PC-3 (cell line): ENCODE measurements around the gene GAS7. TPM values are rescaled to one million over a fixed set of nuclear protein-coding genes. Genes with fewer than 3 reads are reported as not detected.

Experiments
- ATAC-seq: fragments of 200-7000 bp; cut with Tn5 transposase; 2 replicates; pipeline ENCODE4 v1.9.1; 2020; ENCODE audit warnings: mild to moderate bottlenecking, moderate library complexity
- BruUV-seq: library from RNA; stranded (reverse); fragments of 400-500 nt; replicated peaks from 2 replicates; lab custom pipeline; 2021; lab: Mats Ljungman, UMichigan
- CTCF ChIA-PET: fragments of 300-600 bp; sonication (Branson Sonifier 250); formaldehyde crosslinking; loops from one replicate; lab custom pipeline; 2022; ENCODE audit warnings: antibody characterized with exemption; lab: Charles Lee
- POLR2A ChIA-PET: fragments of 300-600 bp; sonication (Branson Sonifier 250); formaldehyde crosslinking; loops from one replicate; lab custom pipeline; 2022; ENCODE audit warnings: antibody characterized with exemption; ENCODE audit not compliant: unreplicated experiment; lab: Charles Lee
- DNase-seq: peaks from one replicate; pipeline ENCODE4 v3.0.0-alpha.2; 2015
- H2AFZ ChIP-seq: fragments of 300-600 bp; sonication (generic); 2 replicates; pipeline ENCODE4 v1.6.0; 2016; ENCODE audit warnings: antibody characterized with exemption, low read length
- H3F3A ChIP-seq: fragments of 300-600 bp; sonication (generic); one replicate; pipeline ENCODE4 v1.6.0; 2017; ENCODE audit warnings: antibody characterized with exemption, low read length, control low read depth, mild to moderate bottlenecking; ENCODE audit not compliant: unreplicated experiment
- H3K27ac ChIP-seq: fragments of 300-600 bp; sonication (generic); 2 replicates; pipeline ENCODE4 v1.5.1; 2016; ENCODE audit warnings: mild to moderate bottlenecking, low read length
- H3K27me3 ChIP-seq: fragments of 300-600 bp; sonication (generic); 2 replicates; pipeline ENCODE4 v1.6.1; 2016; ENCODE audit warnings: low read length, mixed read lengths
- H3K36me3 ChIP-seq: fragments of 300-600 bp; sonication (generic); 2 replicates; pipeline ENCODE4 v1.6.1; 2016; ENCODE audit warnings: low read depth, mixed run types, low read length, mixed read lengths
- H3K4me1 ChIP-seq: fragments of 300-600 bp; sonication (generic); 2 replicates; pipeline ENCODE4 v1.5.1; 2016; ENCODE audit warnings: low read length; ENCODE audit not compliant: insufficient read depth
- H3K4me2 ChIP-seq: fragments of 300-600 bp; sonication (generic); 2 replicates; pipeline ENCODE4 v1.6.0; 2016; ENCODE audit warnings: low read length
- H3K4me3 ChIP-seq: fragments of 300-600 bp; sonication (generic); 2 replicates; pipeline ENCODE4 v1.5.1; 2016; ENCODE audit warnings: mild to moderate bottlenecking, low read length, mixed read lengths
- H3K79me2 ChIP-seq: fragments of 300-600 bp; sonication (generic); 2 replicates; pipeline ENCODE4 v1.6.1; 2017; ENCODE audit warnings: low read length, mixed read lengths
- H3K9ac ChIP-seq: fragments of 300-600 bp; sonication (generic); 2 replicates; pipeline ENCODE4 v1.6.0; 2016; ENCODE audit warnings: mild to moderate bottlenecking, low read length
- H3K9me2 ChIP-seq: fragments of 300-600 bp; sonication (generic); replicated peaks from 2 replicates; pipeline ENCODE4 v1.6.1; 2016; ENCODE audit warnings: mixed run types, low read length, mixed read lengths
- H3K9me3 ChIP-seq: fragments of 300-600 bp; sonication (generic); 2 replicates; pipeline ENCODE4 v1.6.1; 2016; ENCODE audit warnings: low read length, mixed read lengths
- H4K20me1 ChIP-seq: fragments of 300-600 bp; sonication (generic); 2 replicates; pipeline ENCODE4 v1.6.1; 2016; ENCODE audit warnings: low read length, mixed read lengths
- CTCF ChIP-seq: fragments of 300-600 bp; sonication (generic); conservative IDR thresholded peaks from 2 replicates; pipeline ENCODE4 v1.5.1; 2017; ENCODE audit warnings: antibody characterized with exemption, low read depth, mild to moderate bottlenecking, low read length
- EZH2 ChIP-seq: fragments of 300-600 bp; sonication (generic); IDR thresholded peaks from one replicate; pipeline ENCODE4 v1.6.1; 2017; ENCODE audit warnings: antibody characterized with exemption, mild to moderate bottlenecking, low read length; ENCODE audit not compliant: unreplicated experiment
- EZH2phosphoT487 ChIP-seq: fragments of 300-600 bp; sonication (generic); IDR thresholded peaks from 2 replicates; pipeline ENCODE4 v1.6.1; 2018; ENCODE audit warnings: mild to moderate bottlenecking, antibody characterized with exemption, low read length, borderline replicate concordance
- intact Hi-C: fragments of 100-400 bp; cut with micrococcal nuclease; formaldehyde crosslinking; loops from 2 replicates; pipeline ENCODE4 v1.9.0; 2023
- total RNA-seq: library from RNA; depleted of rRNA; stranded (reverse); fragments of >200 nt; gene quantifications from 2 replicates; pipeline ENCODE4 v1.2.3, GENCODE V29; 2014

GAS7 gene
- total RNA-seq, 1 experiment from 2014 or later: not detected

GRCh38 chr17:10033959-10034358, 164.4 kb downstream of the GAS7 start:
- Histone ChIP-seq H3K27ac (no peak overlapping the region), H2AFZ (no peak overlapping the region), H3K36me3 (no peaks in the 10 kb centered on the region), H4K20me1 (no peaks in the 10 kb centered on the region), H3F3A (no peaks in the 10 kb centered on the region), H3K9me2 (no peaks in the 10 kb centered on the region), H3K27me3 (peaks cover 80% of the 10 kb centered on the region), H3K4me3 (no peak overlapping the region), H3K4me1 (no peaks in the 10 kb centered on the region), H3K9me3 (no peaks in the 10 kb centered on the region), H3K4me2 (no peak overlapping the region), H3K9ac (no peak overlapping the region), H3K79me2 (no peaks in the 10 kb centered on the region)
- ATAC-seq (no peak), DNase-seq (no peak)
- TF ChIP-seq EZH2 (no peak), CTCF (no peak), EZH2phosphoT487 (no peak)
- CTCF ChIA-PET: no interaction called here
- POLR2A ChIA-PET: no interaction called here
- intact Hi-C loops: no loop called here
- BruUV-seq: no TSS peak

GRCh38 chr17:10033449-10033848, 165.0 kb downstream of the GAS7 start:
- no peaks in the 10 kb centered on the region for H3F3A ChIP-seq
- no peak for TF ChIP-seq EZH2phosphoT487
- no peak for TF ChIP-seq CTCF
- TF ChIP-seq EZH2: no peak
- no peaks in the 10 kb centered on the region for H4K20me1 ChIP-seq
- DNase-seq (no peak), ATAC-seq (no peak)
- no peaks in the 10 kb centered on the region for H3K9me2 ChIP-seq
- intact Hi-C loops: no loop called here
- ChIA-PET CTCF (no interaction called here), POLR2A (no interaction called here)
- H3K9me3 ChIP-seq: no peaks in the 10 kb centered on the region
- H3K4me1 ChIP-seq: no peaks in the 10 kb centered on the region
- H3K36me3 ChIP-seq: no peaks in the 10 kb centered on the region
- H3K27ac ChIP-seq: no peak overlapping the region
- no peak overlapping the region for H2AFZ ChIP-seq
- H3K4me2 ChIP-seq: no peak overlapping the region
- H3K27me3 ChIP-seq: peaks cover 85% of the 10 kb centered on the region
- no peak overlapping the region for H3K9ac ChIP-seq
- no peaks in the 10 kb centered on the region for H3K79me2 ChIP-seq
- no TSS peak for BruUV-seq
- H3K4me3 ChIP-seq: no peak overlapping the region

GRCh38 chr17:10032118-10032852, 166.1 kb downstream of the GAS7 start:
- Histone ChIP-seq H3K9me3 (no peaks in the 10 kb centered on the region), H3K4me3 (no peak overlapping the region), H2AFZ (no peak overlapping the region), H3K27ac (no peak overlapping the region), H4K20me1 (no peaks in the 10 kb centered on the region), H3F3A (no peaks in the 10 kb centered on the region), H3K79me2 (no peaks in the 10 kb centered on the region), H3K27me3 (peaks cover 82% of the 10 kb centered on the region), H3K4me1 (no peaks in the 10 kb centered on the region), H3K9ac (no peak overlapping the region), H3K4me2 (no peak overlapping the region), H3K36me3 (no peaks in the 10 kb centered on the region), H3K9me2 (no peaks in the 10 kb centered on the region)
- no TSS peak for BruUV-seq
- DNase-seq: no peak
- TF ChIP-seq EZH2 (no peak), EZH2phosphoT487 (no peak), CTCF (no peak)
- ChIA-PET CTCF (no interaction called here), POLR2A (no interaction called here)
- no peak for ATAC-seq
- intact Hi-C loops: no loop called here
